Iris pigment epithelial cell (primary cell): ENCODE data around the gene OR4C6.

Experiments used
- DNase-seq: peaks from one replicate; pipeline ENCODE4 v3.0.0-alpha.2; 2011; ENCODE audit warnings: low read depth

The OR4C6 gene

GRCh38 chr11:55661901-55662300, at the start of gene OR4C6:
OR4C6 (plus strand) TSS chr11:55662201; CDS start chr11:55665167, 2,966 bp downstream.
- no peak for DNase-seq

GRCh38 chr11:55624531-55624930, 37.5 kb upstream of the OR4C6 start:
- DNase-seq: no peak

- no peak for DNase-seq
Observed at GRCh38 chr11:55634813-55635212, 27.2 kb upstream of the OR4C6 start, which contains the start of gene OR4P4. OR4P4 (plus strand) TSS chr11:55635113.

- no peak for DNase-seq
Observed at GRCh38 chr11:55648027-55648426, 14.0 kb upstream of the OR4C6 start, which contains the start of gene OR4S2. OR4S2 (plus strand) TSS chr11:55648327; CDS start chr11:55650904, 2,577 bp downstream.

GRCh38 chr11:55652560-55652959, 9.4 kb upstream of the OR4C6 start:
- no peak for DNase-seq

- DNase-seq: no peak
Observed at GRCh38 chr11:55655096-55655495, 6.9 kb upstream of the OR4C6 start.

GRCh38 chr11:55658031-55658573, 3.9 kb upstream of the OR4C6 start:
- DNase-seq: no peak

GRCh38 chr11:55658608-55659007, 3.4 kb upstream of the OR4C6 start:
- DNase-seq: no peak

GRCh38 chr11:55669376-55669775, 7.4 kb downstream of the OR4C6 start:
- DNase-seq: no peak

- DNase-seq: no peak
Observed at GRCh38 chr11:55673860-55674259, 11.9 kb downstream of the OR4C6 start.

GRCh38 chr11:55697817-55698216, 35.8 kb downstream of the OR4C6 start:
- no peak for DNase-seq

- no peak for DNase-seq
Observed at GRCh38 chr11:55701429-55701828, 39.4 kb downstream of the OR4C6 start.

- DNase-seq: peak; percentile 45
Observed at GRCh38 chr11:55707029-55707428, 45.0 kb downstream of the OR4C6 start.

GRCh38 chr11:55714982-55715888, 53.2 kb downstream of the OR4C6 start:
- no peak for DNase-seq
